ENCODE data around the gene ANKMY1. TPM values are rescaled to one million over a fixed set of nuclear protein-coding genes. Genes with fewer than 3 reads are reported as not detected.

ANKMY1 gene
- total and polyA plus RNA-seq, 2 of the 8 experiments (the other 6 are each of a cell fraction or from before 2014, with no cell fraction given), result 4.5 to 4.8 TPM

DNA sequence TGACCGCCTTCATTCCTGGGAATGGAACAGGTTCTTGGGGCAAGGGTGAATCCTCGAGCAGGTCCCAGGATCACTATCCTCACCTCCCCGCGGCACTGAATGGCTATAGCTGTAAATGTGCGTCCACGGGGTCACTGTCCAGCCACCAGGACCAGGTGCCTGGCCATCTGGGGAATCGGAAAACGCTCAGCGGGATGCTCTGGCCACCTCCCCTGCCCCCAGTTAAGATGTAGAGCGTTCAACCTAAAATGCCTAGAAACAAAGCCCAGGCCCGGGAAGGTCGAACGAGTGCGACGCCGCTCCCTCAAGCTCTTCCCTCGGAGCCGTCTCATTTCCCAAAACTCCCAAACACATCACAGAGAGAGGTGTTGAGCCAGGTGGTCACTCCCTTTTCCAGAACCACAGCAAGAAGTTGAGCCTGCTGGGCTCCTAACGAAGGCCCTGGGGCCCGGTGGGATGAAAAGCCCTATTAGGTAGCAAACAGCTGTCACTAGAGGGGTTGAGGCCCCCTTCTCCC is 28.0 kb upstream of the ANKMY1 start:
- Histone ChIP-seq H4K20me1 (replicated peaks in 1 of 2; ENCODE audit: control insufficient read depth in 1 of 2, insufficient read depth in 2 of 2, low read length in 2 of 2) (peaks cover 5 to 30% of the 10 kb centered on the region in 2 experiments), H2AFZ (ENCODE audit: low read length) (no peak overlapping the region), H3K14ac (ENCODE audit: insufficient read length) (peak overlapping the region; percentile 25), H3K56ac (replicated peaks; ENCODE audit: insufficient read length, low read depth, low read length) (no peak overlapping the region), H3K4me3 (ENCODE audit: extremely low read depth in 1 of 4, insufficient read depth in 2 of 4, low read depth in 3 of 4, low read length in 4 of 4) (peak overlapping the region; percentile 94 to 97 (median 95)), H4K5ac (ENCODE audit: insufficient read length, low read depth, low read length) (no peak overlapping the region), H3K4me1 (replicated peaks in 1 of 4; ENCODE audit: control insufficient read depth in 3 of 4, insufficient read depth in 4 of 4, low read length in 3 of 4) (peaks cover 0 to 14% (median 11%) of the 10 kb centered on the region in 4 experiments; a peak in 6 of 7 replicates), H3K9me3 (ENCODE audit: insufficient read depth in 2 of 2, low read depth in 1 of 2, low read length in 1 of 2) (no peaks in the 10 kb centered on the region), H2BK20ac (ENCODE audit: low read length) (no peak overlapping the region), H2BK120ac (replicated peaks; ENCODE audit: low read depth, low read length) (no peak overlapping the region), H3K23ac (ENCODE audit: insufficient read length) (no peak overlapping the region), H3K4ac (replicated peaks; ENCODE audit: insufficient read length, low read depth, low read length) (no peak overlapping the region), H2BK15ac (ENCODE audit: low read length) (no peak overlapping the region), H2BK5ac (ENCODE audit: low read depth, low read length) (no peak overlapping the region), H3K18ac (ENCODE audit: extremely low read depth, low read length) (peak overlapping the region; percentile 48; the same call in 1 of the 2 replicates), H3K36me3 (ENCODE audit: control insufficient read depth in 2 of 4, insufficient read depth in 4 of 4, low read length in 3 of 4) (peaks cover 0 to 4% (median 2%) of the 10 kb centered on the region in 4 experiments; a peak in 3 of 8 replicates), H3K4me2 (ENCODE audit: insufficient read depth in 1 of 2, low read depth in 2 of 2, low read length in 2 of 2) (peak overlapping the region; percentile 77 to 95), H4K8ac (ENCODE audit: extremely low read depth, insufficient read depth, low read length) (peak overlapping the region; percentile 28), H3K23me2 (ENCODE audit: low read depth, low read length) (peaks cover 12% of the 10 kb centered on the region; the same call in 1 of the 2 replicates), H4K91ac (replicated peaks; ENCODE audit: insufficient read length, low read length) (peak overlapping the region; percentile 12), H3K9ac (replicated peaks in 1 of 4; ENCODE audit: extremely low read depth in 1 of 4, low read depth in 3 of 4, low read length in 3 of 4) (peak overlapping the region; percentile 48 to 87 (median 70)), H2BK12ac (ENCODE audit: low read depth, low read length) (no peak overlapping the region), H3K27ac (ENCODE audit: low read depth, low read length) (no peak overlapping the region), H3K79me1 (ENCODE audit: low read depth, low read length) (peaks cover 16% of the 10 kb centered on the region; the same call in 1 of the 2 replicates), H3K79me2 (ENCODE audit: control insufficient read depth in 1 of 2, insufficient read depth in 2 of 2, low read length in 2 of 2) (peaks cover 4 to 44% of the 10 kb centered on the region in 2 experiments; a peak in 3 of 4 replicates), H2AK5ac (ENCODE audit: low read depth, low read length) (no peak overlapping the region), H3K27me3 (replicated peaks in 1 of 4; ENCODE audit: control insufficient read depth in 3 of 4, extremely low read depth in 1 of 4, insufficient read depth in 3 of 4, low read length in 3 of 4) (no peaks in the 10 kb centered on the region)
- WGBS, 2 experiments (ENCODE audit: extremely low coverage in 1 of 2, insufficient coverage in 1 of 2, insufficient read length in 1 of 2, insufficient replicate concordance in 2 of 2, low coverage in 1 of 2, low lambda C conversion rate in 2 of 2, missing lambda C conversion rate in 1 of 2), result 12% methylated on average over 20 of the region's 20 CpGs; no CpG with 5 or more reads in 1 of the 2 experiments
- no peak for DNase-seq (ENCODE audit: low read depth in 1 of 2, low spot score in 2 of 2)
- TF ChIP-seq, protein P1, sequence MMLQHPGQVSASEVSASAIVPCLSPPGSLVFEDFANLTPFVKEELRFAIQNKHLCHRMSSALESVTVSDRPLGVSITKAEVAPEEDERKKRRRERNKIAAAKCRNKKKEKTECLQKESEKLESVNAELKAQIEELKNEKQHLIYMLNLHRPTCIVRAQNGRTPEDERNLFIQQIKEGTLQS (IDR thresholded peaks at IDR 0.05; ENCODE audit: insufficient read depth, low read depth, low read length), result no peak
- TF ChIP-seq TAF7 (optimal IDR thresholded peaks at IDR 0.05; ENCODE audit: borderline replicate concordance, low read depth, low read length), result no peak
- 0 out of 4 replicates have a peak, but pooled peaks of 1 of the 2 experiments have one; percentile 29 for TF ChIP-seq HDAC2 (IDR thresholded peaks at IDR 0.05; ENCODE audit: borderline replicate concordance in 1 of 2, low read depth in 2 of 2, low read length in 2 of 2)
- POLR2A ChIA-PET (ENCODE audit: partially characterized antibody), result interaction anchor here (0.5 to 3.2 kb wide), 10 partner anchors 8 to 193 kb away, joined by 3 to 21 read pairs (median 5); partner anchors contain the start of gene RNPEPL1
- CTCF ChIA-PET (ENCODE audit: partially characterized antibody), result interaction anchor here (0.6 to 5.1 kb wide), 7 partner anchors 13 to 1382 kb away, joined by 3 to 37 read pairs (median 4); partner anchors contain the start of gene ANKMY1
- FAIRE-seq, result no peak
